ENCODE results near the gene RAP1GAP. TPM values are rescaled to one million over a fixed set of nuclear protein-coding genes. Genes with fewer than 3 reads are reported as not detected.

RAP1GAP gene
- total and polyA plus RNA-seq, 7 donors: 0.04 to 0.57 (median 0.21) TPM; not detected in 2

DNA sequence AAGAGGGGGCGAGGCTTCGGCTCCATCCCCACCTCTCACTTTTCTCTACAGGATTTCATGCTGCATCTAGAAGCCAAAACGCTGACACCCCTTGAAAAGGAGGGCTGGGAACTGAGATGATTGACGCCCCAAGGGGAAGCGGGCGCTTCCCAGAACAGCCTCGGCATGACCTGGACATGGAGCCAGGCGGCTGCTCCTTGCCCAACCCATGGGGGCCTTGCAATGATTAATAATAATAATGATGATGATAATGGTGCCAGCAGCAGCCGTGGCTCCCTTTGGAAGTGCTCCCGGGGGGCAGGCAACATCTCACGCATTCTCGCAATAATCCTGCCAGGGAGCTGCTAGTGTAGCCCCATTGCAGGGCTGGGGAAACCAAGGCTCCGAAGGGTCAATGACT is 78.2 kb downstream of the RAP1GAP start:
- 25 to 40% (median 39%) methylated on average over 13 of the region's 13 CpGs for WGBS, 3 donors
- no peak overlapping the region for H3K4me3 ChIP-seq
- no peak overlapping the region for H3K27ac ChIP-seq
- H3K36me3 ChIP-seq (ENCODE audit: insufficient read depth in 1 of 2, low read depth in 1 of 2): no peaks in the 10 kb centered on the region
- ATAC-seq (no peak), DNase-seq (no peak)
- peaks cover 0 to 56% (median 13%) of the 10 kb centered on the region in 3 donors for H3K27me3 ChIP-seq (ENCODE audit: insufficient read depth in 3 of 3, low read length in 2 of 3)
- H3K9me3 ChIP-seq: no peaks in the 10 kb centered on the region
- TF ChIP-seq, protein P1, sequence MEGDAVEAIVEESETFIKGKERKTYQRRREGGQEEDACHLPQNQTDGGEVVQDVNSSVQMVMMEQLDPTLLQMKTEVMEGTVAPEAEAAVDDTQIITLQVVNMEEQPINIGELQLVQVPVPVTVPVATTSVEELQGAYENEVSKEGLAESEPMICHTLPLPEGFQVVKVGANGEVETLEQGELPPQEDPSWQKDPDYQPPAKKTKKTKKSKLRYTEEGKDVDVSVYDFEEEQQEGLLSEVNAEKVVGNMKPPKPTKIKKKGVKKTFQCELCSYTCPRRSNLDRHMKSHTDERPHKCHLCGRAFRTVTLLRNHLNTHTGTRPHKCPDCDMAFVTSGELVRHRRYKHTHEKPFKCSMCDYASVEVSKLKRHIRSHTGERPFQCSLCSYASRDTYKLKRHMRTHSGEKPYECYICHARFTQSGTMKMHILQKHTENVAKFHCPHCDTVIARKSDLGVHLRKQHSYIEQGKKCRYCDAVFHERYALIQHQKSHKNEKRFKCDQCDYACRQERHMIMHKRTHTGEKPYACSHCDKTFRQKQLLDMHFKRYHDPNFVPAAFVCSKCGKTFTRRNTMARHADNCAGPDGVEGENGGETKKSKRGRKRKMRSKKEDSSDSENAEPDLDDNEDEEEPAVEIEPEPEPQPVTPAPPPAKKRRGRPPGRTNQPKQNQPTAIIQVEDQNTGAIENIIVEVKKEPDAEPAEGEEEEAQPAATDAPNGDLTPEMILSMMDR (IDR thresholded peaks at IDR 0.05): no peak
- intact Hi-C loops (cut with DNase I): no loop called here
- no peaks in the 10 kb centered on the region for H3K4me1 ChIP-seq

DNA sequence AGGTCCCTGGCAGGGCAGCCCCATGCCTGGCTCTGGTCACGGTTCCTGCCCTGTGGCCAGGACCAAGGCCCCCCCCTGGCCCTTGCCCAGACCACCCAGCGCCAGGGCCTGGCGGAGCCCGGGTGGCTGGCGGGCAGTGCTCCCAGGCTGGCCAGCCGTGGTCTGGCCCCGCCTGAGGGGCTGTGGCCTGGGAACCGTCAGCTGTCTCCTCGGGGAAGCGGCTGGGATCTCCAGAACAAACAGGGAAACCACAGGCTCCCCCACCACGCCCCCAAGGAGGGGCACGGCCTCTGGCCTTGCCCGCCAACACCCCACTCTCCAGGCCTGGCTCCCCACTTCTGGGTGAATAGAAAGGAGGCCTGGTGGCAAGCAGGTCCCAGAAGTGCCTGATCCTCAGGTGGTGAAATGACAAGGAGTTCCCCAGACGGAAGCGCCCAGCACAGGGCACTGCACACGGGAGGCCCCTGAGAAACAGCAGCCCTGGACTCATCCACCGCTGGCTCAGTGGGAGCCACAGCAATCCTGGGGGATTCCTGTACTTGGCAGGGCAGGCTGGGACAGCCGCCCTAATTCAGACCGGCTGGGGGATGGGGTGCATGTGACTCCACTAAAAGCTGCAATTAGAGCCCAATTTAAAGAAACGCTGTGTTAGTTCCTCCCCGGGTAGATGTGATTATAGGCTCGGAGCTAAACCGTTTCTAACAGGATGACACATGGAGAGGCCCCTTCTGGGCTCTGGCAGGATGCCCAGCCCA is 78.9 kb downstream of the RAP1GAP start:
- DNase-seq (no peak), ATAC-seq (no peak)
- intact Hi-C loops (cut with DNase I): no loop called here
- Histone ChIP-seq H3K27me3 (ENCODE audit: insufficient read depth in 3 of 3, low read length in 2 of 3) (peaks cover 0 to 54% (median 11%) of the 10 kb centered on the region in 3 donors), H3K4me3 (no peak overlapping the region), H3K27ac (no peak overlapping the region), H3K36me3 (ENCODE audit: insufficient read depth in 1 of 2, low read depth in 1 of 2) (no peaks in the 10 kb centered on the region), H3K9me3 (no peaks in the 10 kb centered on the region), H3K4me1 (no peaks in the 10 kb centered on the region)
- TF ChIP-seq, protein P1 (IDR thresholded peaks at IDR 0.05): no peak
- WGBS, 3 donors: 15 to 25% (median 19%) methylated on average over 22 to 23 of the region's 23 CpGs

DNA sequence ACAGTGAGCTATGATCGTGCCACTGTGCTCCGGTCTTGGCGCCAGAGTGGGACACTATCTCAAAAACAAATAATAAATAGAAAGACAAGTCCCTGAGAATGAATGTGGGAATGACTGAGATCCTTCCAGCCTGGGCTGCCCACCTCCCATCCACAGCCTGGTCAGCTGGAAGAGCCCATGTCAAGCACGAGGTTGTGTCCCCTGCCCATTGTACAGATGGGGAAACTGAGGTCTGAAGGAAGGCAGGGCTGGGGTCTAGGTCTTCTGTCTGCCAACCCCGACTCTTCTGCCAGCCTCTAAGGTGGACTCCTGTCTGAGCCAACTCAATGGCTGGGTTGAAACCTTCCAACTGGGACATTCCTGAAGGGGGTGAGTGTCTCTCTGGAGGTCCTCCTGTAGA is 79.5 kb downstream of the RAP1GAP start:
- TF ChIP-seq, protein P1 (IDR thresholded peaks at IDR 0.05): no peak
- intact Hi-C loops (cut with DNase I): no loop called here
- ATAC-seq (no peak), DNase-seq (no peak)
- no peaks in the 10 kb centered on the region for H3K9me3 ChIP-seq
- H3K27ac ChIP-seq: no peak overlapping the region
- WGBS, 3 donors: 61 to 88% (median 84%) methylated on average over 5 of the region's 5 CpGs
- no peaks in the 10 kb centered on the region for H3K36me3 ChIP-seq (ENCODE audit: insufficient read depth in 1 of 2, low read depth in 1 of 2)
- no peaks in the 10 kb centered on the region for H3K4me1 ChIP-seq
- H3K4me3 ChIP-seq: no peak overlapping the region
- peaks cover 0 to 58% (median 8%) of the 10 kb centered on the region in 3 donors for H3K27me3 ChIP-seq (ENCODE audit: insufficient read depth in 3 of 3, low read length in 2 of 3)

DNA sequence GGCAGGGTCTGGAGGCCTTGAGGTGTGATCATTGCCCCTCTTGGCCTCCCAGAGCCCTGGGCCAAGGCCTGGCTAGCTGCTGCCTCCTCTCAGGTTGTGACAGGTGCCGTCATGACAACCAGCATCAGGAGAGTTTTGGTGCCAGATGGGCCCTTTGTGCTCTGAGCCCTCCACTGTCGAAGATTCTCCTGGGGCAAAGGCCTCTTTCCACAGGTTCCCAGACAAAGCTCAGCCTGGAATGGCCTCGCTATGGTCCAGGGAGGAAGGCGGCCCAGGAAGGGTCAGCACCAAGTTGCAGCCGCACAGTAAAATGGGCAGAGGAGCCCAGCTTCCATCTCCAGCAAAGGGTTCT is 81.6 kb downstream of the RAP1GAP start:
- Histone ChIP-seq H3K9me3 (no peaks in the 10 kb centered on the region), H3K27me3 (ENCODE audit: insufficient read depth in 3 of 3, low read length in 2 of 3) (peaks cover 0 to 64% (median 8%) of the 10 kb centered on the region in 3 donors), H3K27ac (no peak overlapping the region), H3K4me3 (no peak overlapping the region), H3K4me1 (no peaks in the 10 kb centered on the region), H3K36me3 (ENCODE audit: insufficient read depth in 1 of 2, low read depth in 1 of 2) (no peaks in the 10 kb centered on the region)
- intact Hi-C loops (cut with DNase I): no loop called here
- TF ChIP-seq, protein P1 (IDR thresholded peaks at IDR 0.05): no peak
- 82 to 95% (median 93%) methylated on average over 5 of the region's 5 CpGs for whole genome bisulfite sequencing, 3 donors
- DNase-seq (no peak), ATAC-seq (no peak)

Data from psoas muscle (tissue), 8 donors.